PC-3 (cell line): Measurements from ENCODE around the gene KRT82.

Experiments used
- CTCF ChIP-seq: fragments of 300-600 bp; sonication (generic); conservative IDR thresholded peaks from 2 replicates; pipeline ENCODE4 v1.5.1; 2017; ENCODE audit warnings: antibody characterized with exemption, low read depth, mild to moderate bottlenecking, low read length
- EZH2 ChIP-seq: fragments of 300-600 bp; sonication (generic); IDR thresholded peaks from one replicate; pipeline ENCODE4 v1.6.1; 2017; ENCODE audit warnings: antibody characterized with exemption, mild to moderate bottlenecking, low read length; ENCODE audit not compliant: unreplicated experiment
- EZH2phosphoT487 ChIP-seq: fragments of 300-600 bp; sonication (generic); IDR thresholded peaks from 2 replicates; pipeline ENCODE4 v1.6.1; 2018; ENCODE audit warnings: mild to moderate bottlenecking, antibody characterized with exemption, low read length, borderline replicate concordance

DNA sequence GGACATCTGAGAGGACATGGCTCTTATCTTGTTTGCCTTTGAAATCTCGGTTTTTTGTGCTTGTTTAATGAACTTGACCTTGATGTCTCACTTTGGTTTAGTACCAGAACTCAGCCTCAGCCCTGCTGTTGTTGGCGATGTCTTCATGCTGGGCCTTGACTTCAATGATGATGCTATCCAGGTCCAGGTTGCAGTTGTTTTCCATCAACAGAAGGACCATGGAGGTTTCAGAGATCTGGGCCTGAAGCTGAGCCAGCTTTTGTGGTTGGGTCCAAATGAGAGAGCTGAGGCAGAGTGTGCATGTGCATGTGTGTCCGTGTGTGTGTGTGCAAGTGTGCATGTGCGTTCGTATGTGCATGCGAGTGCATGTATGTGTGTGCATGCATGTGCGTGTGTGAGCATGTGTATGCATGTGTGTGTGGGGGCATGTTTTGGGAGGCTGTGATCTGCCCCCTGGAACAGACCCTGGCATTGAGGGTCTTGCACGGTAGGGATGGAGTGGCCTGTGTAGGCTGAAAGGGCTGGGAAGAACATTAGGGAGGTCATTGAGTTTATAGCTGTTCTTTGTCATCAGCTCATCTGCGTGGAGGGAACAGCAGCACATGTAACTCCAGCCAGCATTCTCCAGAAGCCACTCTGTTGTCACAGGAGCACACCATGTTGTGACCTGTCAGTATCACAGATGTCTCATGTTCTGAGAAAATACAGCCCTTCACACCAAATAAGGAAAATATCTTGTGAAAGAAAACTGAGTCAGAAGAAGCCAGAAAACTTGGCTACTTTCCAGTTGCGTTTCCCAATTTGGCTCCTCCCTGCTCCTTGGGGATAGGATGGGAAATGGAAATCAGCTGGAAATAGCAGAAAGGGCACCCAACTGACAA lies 10.0 kb upstream of the KRT82 start:
- no peak for TF ChIP-seq CTCF
- TF ChIP-seq EZH2phosphoT487: no peak
- TF ChIP-seq EZH2: no peak
